GM18861 (cell line): Measurements from ENCODE around the gene AMOTL2.

ENCODE experiments used
- ATAC-seq: cut with Tn5 transposase; IDR thresholded peaks from one replicate; pipeline ENCODE4 v1.9.1; 2021; ENCODE audit not compliant: unreplicated experiment

The AMOTL2 gene

GRCh38 chr3:134336587-134336986, 37.7 kb downstream of the AMOTL2 start:
- no peak for ATAC-seq

DNA sequence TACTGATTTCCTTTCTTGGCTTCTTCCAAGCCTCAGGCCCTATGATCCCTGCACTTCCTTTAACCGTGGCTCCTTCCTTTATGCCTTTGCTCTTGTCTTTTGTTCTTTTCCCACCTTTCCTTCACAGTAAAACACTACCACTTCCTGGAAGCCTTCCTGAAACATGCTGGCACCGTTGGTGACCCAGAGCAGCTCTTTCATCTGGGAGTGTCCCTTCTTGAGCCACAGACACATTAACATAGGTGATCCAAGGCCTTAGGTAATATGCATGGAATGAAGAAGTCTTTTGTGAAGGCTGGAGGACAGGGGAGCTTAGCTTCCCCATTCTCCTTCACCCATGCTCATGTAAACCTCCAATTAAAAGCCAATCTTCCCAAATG, 39.4 kb downstream of the AMOTL2 start:
- ATAC-seq = no peak

DNA sequence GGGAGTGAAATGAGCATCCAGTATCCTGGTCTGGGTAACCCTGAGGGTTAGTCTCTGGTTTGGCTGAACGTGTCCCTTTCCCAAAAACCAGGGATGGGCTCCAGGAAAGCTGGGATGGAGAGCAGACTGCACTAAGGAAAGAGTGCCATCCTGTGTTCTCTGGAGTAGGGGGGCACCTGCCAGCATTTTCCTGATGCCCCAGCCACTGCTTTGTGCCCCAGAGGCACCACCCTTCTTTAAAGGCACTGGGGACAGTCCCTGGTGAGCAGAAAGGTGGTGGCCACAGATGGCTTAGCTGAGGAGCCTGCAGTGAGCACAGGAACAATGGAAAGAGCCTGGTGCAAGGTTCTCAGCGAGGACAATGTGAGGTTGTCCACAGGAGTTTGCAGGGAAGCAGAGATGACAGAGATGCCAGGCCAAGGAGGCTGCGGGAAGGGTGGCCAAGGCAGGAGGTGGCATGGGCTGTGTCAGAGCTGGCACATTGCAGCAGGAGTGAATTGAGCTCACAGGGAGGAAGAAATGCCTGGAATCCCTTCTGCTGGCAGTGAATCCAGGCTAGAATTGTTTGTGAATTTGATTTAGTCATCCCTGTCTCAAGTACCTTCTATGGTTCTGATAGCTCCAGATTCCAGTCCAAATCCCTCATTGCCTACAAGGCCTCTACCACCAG, 39.9 kb downstream of the AMOTL2 start:
- no peak for ATAC-seq

DNA sequence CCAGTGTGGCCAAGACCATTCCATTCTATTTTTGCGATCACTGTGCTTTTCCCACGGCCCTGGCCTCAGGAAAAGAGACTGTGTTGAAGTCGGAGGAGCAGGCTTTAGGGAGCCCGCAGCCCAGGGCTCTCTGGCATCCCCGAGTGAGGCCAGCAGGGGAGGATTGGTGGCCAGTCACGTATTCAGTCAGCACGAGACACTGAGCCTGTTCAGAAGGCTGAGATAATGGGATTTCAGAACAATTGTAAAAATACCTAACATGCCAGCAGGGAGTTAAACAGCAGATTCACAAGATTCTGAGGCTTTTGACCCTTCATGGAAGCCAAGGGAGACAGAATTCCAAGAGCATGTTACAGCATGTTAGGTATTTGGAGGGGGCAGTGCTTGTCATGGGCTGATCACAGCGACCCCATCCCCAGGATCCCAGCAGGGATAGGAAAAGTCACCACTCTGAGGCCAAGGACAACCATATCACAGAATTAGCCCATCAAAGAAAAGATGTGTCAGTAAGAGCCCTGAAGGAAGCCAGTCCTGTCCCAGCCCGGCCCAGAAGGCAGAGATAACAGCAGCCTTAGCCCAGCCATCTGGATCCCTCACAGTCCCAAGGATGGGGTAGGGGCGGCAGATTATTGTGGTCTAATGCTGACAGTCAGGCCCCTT, 40.6 kb downstream of the AMOTL2 start:
- ATAC-seq = no peak

- ATAC-seq = no peak
These were observed 41.9 kb downstream of the AMOTL2 start for GRCh38 chr3:134332344-134332743.

DNA sequence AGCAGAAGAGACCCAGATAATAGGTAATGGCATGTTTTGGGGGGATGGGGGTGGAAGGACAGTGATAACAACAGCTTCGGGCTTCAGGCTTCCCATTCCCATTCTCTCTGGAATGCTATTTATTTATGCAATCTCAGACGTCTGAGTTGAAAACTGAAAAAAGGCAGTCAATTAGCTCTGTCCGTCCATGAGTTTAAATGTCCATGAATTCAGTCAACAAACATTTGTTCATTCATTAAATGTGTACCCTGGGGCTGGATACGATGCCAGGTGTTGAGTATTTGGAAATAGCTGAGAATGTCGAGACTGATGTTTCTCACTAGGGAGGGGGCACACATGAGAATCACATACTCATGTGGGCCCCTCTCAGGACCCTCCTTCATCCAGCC, 42.4 kb downstream of the AMOTL2 start:
- ATAC-seq = no peak

- no peak for ATAC-seq
These were observed 43.1 kb downstream of the AMOTL2 start for GRCh38 chr3:134330883-134331810.

- no peak for ATAC-seq
These were observed 45.4 kb downstream of the AMOTL2 start for GRCh38 chr3:134328846-134329245.

DNA sequence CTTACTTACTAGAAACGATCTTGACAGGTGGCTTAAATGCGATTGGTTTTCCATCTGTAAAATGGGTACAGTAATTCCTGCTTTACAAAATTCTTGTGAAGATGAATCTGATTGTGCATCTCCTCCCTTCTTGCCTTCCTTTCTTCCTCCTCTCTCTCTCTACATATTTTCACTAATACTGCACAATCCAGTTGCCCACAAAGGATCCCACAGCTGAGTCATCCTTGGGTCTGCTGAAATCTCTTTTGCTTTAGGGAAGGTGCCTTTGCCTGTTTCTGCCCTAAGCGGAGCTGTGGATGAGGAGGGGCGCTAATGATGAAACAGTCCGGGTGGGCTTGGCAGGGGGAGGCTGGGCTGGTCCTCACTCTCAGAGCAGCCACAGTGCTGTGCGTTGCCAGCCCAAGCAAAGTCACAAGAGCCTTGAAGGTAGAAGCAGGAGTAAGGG, 46.1 kb downstream of the AMOTL2 start:
- no peak for ATAC-seq

DNA sequence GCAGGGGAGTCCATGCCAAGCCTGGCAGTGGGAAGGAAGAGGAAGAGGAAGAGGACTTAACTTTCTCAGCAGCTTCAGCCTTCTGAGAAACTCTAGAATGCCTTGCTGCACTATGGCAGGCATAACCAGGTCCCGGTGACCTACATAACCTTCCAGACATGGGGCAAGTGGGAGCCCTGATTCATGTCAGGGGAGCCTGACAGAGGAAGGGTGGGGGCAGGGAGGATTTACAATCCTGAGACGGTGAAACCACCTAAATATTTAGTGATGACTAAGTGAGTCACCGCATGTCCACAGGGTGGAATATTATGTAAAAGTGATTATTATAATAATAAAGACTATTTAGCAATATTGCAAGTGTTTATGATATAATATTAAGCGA, 46.7 kb downstream of the AMOTL2 start:
- no peak for ATAC-seq

DNA sequence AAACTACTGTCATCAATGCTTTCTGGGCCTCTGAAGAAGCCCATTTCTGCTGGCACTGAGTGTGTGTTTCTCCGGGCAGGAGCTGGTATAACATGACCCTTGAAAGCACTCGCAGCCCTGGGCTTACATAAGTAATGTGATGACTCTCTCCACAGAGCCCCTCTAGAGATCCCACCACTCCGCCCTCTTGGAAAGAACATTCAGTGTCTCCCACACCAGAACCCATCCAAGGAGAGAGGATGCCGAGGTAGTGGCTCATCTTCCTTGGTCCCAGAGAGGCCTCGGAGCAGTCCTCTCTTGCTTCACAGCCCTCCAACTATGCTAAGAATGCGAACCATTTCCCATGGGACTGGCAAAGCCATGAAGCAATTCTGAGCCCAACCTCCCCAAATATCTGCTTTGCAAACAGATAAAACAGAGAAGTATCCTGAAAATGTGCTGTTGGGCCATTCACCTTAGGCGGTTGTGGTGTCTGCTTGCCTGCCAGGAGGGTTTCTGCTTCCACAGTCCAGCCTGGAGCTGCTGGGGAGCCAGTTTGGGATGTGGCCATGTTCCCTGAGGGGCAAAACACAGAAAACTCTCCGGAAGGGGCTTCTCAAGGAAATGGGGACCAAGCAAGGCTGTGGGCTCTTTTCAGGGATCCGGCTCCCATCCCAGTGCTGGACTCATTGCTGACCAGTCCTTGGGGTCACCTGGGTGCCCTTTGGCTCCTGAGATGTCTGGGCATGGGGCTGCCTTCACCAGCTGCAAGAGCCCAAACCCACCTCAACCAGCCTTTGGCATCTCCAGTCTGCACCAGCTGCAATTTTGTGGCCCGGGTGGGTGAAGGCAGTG, 47.3 kb downstream of the AMOTL2 start:
- ATAC-seq = no peak

GRCh38 chr3:134326126-134326525, 48.1 kb downstream of the AMOTL2 start:
- no peak for ATAC-seq

DNA sequence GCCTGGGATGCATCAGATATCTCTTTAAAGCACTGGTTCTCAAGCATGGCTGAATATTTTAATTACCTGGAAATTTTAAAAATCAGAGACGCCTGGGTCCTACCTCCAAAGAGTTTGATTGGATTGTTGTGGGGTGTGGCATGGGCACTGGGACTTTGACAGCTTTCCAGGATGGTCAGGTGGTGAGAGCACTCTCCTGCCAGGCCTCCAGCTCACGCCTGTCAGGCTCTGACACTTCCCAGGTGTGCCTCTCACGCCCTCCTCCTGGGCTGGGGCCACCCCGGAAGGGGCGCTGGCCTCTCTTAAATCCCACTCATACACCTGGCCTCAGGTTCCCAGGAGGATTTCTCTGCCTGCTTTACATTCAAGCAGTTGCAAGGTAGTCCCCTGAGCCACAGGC, 48.5 kb downstream of the AMOTL2 start:
- ATAC-seq = no peak

DNA sequence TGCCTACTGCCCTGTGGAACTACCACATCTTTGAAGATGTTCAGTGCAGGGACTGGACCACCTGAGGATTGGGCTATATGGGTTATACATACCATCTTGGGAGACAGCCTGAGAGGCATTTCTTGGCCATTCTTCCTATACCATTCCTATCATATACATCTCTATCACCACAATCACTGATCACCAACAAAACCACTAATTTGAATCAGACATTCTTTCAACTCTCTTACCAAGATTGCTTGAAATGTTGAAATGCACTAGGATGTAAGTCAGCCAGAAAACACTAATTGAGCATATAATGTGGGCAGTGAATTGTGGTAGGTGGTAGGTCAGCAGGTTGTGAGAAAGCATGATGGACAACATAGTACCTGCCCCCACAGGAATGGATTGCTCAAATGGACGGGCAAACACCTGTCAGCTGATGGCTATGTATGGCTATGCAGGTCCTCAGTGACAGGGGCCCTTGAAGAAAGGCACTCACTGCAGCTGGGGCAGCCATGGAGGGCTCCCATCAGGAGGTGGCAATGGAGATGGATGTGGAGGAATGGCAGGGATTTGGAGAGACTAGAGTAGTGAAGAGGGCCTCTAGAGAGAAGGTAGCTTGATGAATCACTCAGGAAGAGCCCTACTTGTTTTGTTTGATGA, 49.1 kb downstream of the AMOTL2 start:
- no peak for ATAC-seq

- no peak for ATAC-seq
These were observed 50.0 kb downstream of the AMOTL2 start for GRCh38 chr3:134323966-134324962.

DNA sequence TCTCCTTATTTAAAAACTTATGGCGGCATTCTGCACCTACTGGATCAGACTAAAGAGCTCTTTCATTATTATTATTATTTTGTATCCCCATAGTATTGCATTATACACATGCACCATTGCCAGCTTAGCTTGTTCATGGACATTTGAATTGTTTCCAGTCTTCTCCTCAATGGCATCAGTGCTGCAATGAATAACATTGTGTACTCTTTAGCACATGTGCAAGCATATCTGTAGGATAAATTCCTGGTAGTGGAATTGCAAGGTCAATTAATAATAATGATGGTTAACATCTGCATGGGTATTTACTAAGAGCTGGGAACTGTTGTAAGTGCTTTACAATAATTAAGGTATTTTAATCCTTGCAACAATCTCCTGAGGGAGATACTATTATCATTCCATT, 52.0 kb downstream of the AMOTL2 start:
- no peak for ATAC-seq

DNA sequence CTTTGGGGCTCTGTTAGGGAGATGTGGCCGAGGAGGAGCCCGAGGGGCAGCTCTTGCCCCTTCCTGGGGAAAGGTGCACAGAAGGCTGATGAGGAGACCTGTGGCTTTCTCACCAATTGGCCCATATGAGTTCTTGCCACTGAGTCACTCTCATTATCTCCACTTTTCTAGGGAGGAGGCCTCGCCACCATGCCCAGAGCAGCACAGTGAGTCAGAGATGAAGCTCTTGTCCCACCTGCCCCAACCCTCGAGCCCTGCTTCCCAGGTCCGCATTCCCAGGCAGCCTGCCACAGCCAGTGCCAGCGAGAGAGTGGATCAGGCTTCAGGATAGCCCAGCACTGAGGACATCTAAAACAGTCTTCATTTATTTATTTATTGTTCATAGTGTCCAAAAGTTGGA, 53.5 kb downstream of the AMOTL2 start:
- ATAC-seq = no peak

- no peak for ATAC-seq
These were observed 54.3 kb downstream of the AMOTL2 start for GRCh38 chr3:134319931-134320330.

DNA sequence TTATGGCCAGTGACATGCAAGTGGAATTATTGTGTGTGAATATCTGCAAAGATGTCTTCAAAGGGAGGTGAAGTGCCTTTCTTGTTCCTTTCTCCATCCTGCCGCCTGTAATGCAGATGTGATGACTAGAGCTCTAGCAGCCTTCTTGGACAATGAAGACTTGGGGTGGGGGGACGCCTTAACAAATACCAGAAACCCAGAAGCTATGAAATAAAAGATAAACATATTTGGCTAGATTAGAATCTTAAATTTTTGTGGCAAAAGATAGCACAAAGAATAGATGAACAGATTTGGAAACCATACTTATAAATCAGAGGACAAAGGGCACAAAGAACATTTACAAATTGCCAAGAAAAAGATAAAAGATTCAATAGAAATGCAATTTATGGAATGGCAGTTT, 56.1 kb downstream of the AMOTL2 start:
- no peak for ATAC-seq
